HG03575 (cell line): Measurements from ENCODE around the gene MRPS18A.
"Not testable (repeated sequence)": the region's sequence is repeated elsewhere in the genome, so short reads cannot be mapped to it uniquely, and the experiment has no call there.

Experiments
- ATAC-seq: cut with Tn5 transposase; IDR thresholded peaks from one replicate; pipeline ENCODE4 v1.9.1; 2021; ENCODE audit not compliant: unreplicated experiment, insufficient number of reproducible peaks, low FRiP score; ENCODE audit errors: extremely low read depth

MRPS18A gene

GRCh38 chr6:43702534-43703440 lies 15.2 kb upstream of the MRPS18A start:
- no peak for ATAC-seq

- no peak for ATAC-seq
Observed at GRCh38 chr6:43702171-43702533, 14.6 kb upstream of the MRPS18A start.

DNA sequence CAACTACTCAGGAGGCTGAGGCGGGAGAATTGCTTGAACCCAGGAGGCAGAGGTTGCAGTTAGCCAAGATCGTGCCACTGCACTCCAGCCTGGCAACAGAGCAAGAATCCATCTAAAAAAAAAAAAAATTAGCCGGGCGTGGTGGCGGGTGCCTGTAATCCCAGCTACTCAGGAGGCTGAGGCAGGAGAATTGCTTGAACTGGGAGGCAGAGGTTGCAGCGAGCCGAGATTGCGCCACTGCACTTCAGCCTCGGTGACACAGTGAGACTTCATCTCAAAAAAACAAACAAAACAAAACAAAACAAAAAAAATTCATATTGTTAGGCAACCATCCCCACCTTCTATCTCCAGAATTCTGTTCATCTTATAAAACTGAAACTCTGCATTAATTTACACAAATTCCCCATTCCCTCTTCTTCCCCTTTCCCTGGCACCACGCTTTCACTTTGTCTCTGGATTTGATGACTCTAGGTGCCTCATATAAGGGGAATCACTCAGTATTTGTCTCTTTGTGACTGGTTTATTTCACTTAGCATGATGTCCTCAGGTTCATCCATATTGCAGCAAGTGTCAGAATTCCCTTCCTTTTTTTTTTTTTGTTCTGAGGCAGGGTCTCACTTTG lies 13.5 kb upstream of the MRPS18A start:
- ATAC-seq: not testable (repeated sequence)

DNA sequence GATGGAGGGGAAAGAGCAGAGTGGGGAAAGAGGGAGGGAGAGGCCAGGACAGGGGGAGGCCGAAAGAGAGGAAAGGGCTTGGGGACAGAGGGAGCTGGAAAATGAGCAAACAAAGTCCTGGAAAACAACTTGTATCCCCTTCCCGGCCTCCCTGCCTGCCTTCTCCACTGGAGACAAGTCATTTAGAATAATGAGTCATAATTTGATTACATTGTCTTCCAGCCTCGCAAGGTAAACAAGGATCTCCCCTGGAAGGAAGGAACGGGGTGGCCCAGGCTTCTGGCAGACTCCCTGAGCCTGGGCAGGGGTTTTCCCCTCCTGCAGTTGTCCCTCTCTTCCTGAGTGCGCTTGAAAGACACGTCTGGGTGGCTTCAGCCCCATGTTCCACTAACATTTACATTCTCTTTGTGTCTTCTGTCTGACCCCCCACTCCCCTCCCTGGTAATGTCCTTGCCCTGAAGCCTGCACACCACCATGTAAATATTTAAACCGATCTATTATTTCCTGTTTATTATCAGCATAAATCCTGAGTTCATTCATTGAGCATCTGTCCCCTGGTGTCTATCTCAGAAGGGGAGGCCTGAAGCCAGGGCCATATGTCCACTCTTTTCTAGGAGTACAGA lies 12.1 kb upstream of the MRPS18A start:
- no peak for ATAC-seq

GRCh38 chr6:43698584-43699349 lies 11.2 kb upstream of the MRPS18A start:
- ATAC-seq: no peak

- no peak for ATAC-seq
Observed at GRCh38 chr6:43697421-43697820, 9.8 kb upstream of the MRPS18A start.

DNA sequence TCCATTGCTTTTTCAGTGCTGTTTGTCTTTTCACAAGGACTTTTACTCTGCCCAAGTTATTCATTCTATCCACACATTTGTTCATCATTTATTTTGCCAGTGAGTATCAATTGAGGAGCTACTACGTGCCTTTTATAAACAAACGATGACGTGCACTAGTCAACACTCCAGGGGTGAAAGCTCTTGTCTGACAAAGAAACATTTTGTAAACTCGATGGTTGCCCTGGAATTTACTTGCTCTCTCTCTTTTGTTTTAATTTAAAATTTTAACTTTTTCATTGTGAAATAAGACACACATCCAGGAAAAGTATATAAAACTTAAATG lies 8.3 kb upstream of the MRPS18A start:
- no peak for ATAC-seq

DNA sequence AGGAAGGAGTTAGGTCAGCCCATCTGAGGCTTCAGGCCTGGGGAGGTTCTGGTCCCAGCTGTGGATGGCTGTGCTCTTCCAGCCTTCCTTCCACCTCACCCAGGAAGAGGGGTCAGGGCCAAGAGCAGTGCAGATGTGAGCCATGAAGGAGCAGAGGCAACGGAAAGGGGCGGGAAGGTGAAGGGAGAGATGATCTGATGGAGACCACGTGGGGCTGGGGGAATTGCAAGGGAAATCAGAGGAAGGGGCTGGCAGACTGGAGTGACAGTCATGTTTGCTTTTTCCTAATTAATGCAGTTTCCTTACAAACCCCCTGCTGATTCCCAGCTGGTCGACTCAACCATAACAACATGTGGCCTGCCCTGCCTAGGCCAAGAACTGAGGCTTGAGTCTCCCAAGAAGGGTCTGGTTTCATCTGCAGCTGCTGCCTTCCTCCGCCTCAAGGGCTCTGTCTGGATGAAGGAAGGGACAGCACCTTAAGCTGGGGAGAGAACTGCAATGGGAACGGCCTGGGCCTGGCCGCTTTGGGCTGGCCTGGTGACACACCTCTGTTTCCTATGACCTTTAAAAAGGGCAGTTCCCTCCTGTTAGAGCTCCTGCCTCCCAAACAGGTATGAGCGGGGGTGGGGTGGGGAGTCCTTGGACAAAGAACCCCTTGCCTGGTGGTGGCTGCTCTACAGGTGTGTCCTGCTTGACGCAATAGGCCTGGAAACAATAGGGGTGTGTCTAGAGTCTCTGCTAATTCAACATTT lies 7.8 kb upstream of the MRPS18A start:
- no peak for ATAC-seq

DNA sequence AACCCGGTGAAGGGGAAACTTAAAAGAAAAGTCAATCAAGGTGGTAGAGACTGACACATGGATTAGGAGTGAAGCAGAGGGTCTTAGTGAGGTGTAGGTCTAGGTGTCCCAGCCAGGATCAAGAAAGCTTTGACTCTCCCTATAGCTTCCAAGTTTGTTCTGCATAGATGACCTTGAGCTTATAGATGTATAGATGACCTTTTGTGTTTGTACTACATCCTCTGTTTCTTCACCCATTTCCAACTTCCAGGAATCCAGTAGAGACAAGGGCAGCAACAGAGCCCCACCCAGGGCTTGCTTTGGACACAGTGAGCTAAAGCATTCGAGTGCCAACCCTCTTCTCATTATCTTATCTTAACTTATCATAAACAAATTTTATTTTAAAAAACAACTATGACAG lies 1.8 kb upstream of the MRPS18A start:
- no peak for ATAC-seq

DNA sequence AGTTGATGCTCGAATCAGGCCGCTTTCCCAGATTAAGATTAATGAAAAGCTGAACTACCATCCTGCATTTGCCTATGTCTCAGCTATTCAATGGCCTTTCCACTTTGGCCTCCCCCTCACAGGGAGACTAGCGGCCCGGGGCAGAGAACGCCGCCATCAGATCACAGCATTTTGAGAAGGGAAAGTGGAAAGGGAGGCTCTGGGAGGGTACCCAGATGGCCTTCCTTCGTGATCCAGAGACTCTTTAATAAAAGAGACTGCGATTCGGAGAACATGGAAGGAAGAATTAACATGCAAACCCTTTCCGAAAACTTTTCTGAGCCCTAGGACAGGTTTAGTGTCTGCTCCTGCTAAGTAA lies 533 bp downstream of the MRPS18A start:
- no peak for ATAC-seq

DNA sequence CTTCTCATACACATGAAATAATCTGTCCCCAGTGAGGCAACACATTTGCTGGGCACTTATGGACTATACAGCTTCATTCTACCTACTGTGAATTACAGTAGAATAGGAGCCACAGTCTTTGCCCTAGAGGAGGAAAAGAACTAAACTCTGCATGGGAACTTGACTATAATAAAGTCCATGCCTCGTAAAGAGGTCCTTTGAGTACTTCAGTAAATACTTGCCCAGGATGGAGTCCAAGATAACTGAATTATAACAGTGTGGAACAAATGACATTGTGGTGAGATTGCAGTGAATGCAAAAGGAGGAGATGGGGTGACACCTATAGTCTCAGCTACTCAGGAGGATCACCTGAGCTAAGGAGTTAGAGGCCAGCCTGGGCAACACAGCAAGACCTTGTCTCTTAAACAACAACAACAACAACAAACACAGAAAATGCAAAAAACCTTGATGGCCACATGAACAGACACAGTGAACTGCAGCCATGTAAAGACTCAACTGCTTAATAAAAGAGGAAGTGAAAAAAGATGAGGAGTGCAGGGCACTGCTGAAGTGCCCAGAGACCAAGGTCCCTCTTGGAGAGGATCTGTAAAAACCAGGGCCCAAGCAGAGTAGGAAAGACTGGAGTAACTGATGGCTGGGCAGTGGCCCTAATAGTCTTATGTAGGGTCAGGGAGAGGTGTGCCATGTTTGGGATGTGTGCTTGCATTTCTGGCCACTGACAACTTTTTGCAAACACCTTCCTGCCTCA lies 3.7 kb downstream of the MRPS18A start:
- no peak for ATAC-seq

- no peak for ATAC-seq
Observed at GRCh38 chr6:43682724-43683429, 4.7 kb downstream of the MRPS18A start.

- no peak for ATAC-seq
Observed at GRCh38 chr6:43681303-43681702, 6.3 kb downstream of the MRPS18A start.

GRCh38 chr6:43680308-43681200 lies 7.0 kb downstream of the MRPS18A start:
- no peak for ATAC-seq

DNA sequence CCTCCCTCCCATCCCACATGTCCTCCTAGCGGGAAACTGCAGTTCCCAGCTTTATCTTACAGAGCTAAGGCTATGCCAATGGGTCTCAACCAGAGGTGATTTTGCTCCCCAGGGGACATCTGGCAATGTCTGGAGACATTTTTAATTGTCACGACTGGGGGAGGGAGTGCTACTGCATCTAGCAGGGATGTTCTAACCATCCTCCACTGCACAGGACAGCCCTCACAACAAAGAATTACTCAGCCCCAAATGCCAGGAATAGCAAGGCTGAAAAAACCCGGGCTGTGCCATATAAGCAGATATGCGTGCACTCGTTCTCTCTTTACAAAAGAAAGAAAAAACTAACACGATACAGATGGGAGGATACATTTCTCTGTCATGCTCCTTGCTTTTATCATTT lies 8.5 kb downstream of the MRPS18A start:
- ATAC-seq: no peak

GRCh38 chr6:43678341-43678740 lies 9.2 kb downstream of the MRPS18A start:
- no peak for ATAC-seq

DNA sequence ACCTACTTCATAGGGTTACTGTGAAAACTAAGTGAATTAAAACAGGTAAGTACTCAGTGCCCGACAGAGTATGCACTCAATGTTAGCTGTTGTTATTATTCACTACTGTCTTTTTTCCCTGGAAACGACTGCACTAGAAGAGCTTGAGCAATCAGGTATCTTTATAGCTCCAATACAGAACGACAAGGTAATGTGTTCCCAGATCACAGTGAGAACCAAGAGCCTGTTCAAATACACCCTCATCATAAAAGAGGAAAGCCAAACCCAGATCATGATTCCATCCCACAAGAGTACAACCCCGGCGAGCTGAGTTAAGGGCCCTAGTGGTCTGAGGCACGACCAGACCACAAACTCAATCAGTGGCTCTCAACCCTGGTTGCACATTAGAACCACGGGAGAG lies 9.8 kb downstream of the MRPS18A start:
- ATAC-seq: no peak
